GM12878 (cell line): ENCODE data around the gene ITGA3. TPM values are rescaled to one million over a fixed set of nuclear protein-coding genes. Genes with fewer than 3 reads are reported as not detected.

Source experiments
- ATF2 ChIP-seq: IDR thresholded peaks from 2 replicates; pipeline ENCODE4 v1.6.1; 2012; ENCODE audit warnings: low read length, inconsistent platforms
- BCL3 ChIP-seq: IDR thresholded peaks from 2 replicates; pipeline ENCODE4 v1.6.1; 2011; ENCODE audit warnings: borderline replicate concordance, low read depth, mild to moderate bottlenecking, moderate library complexity, low read length; ENCODE audit not compliant: insufficient read depth, poor library complexity, severe bottlenecking
- BRCA1 ChIP-seq: IDR thresholded peaks from 2 replicates; pipeline ENCODE4 v1.6.1; 2011; ENCODE audit warnings: low read depth, low read length, improper control_type of control experiment
- CEBPB ChIP-seq, 2 experiments: fragments of 150-350 bp in 1 of 2; IDR thresholded peaks; 2 replicates each; pipeline ENCODE4 v1.6.1; 2012 to 2014; ENCODE audit warnings: low read depth in 2 of 2, low read length in 2 of 2, borderline replicate concordance in 1 of 2, inconsistent platforms in 1 of 2
- CHD2 ChIP-seq: IDR thresholded peaks from 2 replicates; pipeline ENCODE4 v1.6.1; 2011; ENCODE audit warnings: low read depth, low read length, improper control_type of control experiment, borderline replicate concordance
- CHD4 ChIP-seq: fragments of 200-600 bp; sonication (generic); IDR thresholded peaks from 2 replicates; pipeline ENCODE4 v1.6.1; 2016; ENCODE audit warnings: mild to moderate bottlenecking
- ELK1 ChIP-seq: IDR thresholded peaks from 2 replicates; pipeline ENCODE4 v1.6.1; 2012; ENCODE audit warnings: low read depth, low read length, improper control_type of control experiment
- GABPA ChIP-seq: IDR thresholded peaks from 2 replicates; pipeline ENCODE4 v1.6.1; 2014; ENCODE audit warnings: antibody characterized with exemption, low read depth, mild to moderate bottlenecking, inconsistent platforms
- HDGF ChIP-seq: fragments of 450-650 bp; IDR thresholded peaks from 2 replicates; pipeline ENCODE4 v1.6.1; 2016; ENCODE audit warnings: antibody characterized with exemption
- JUND ChIP-seq: IDR thresholded peaks from 2 replicates; pipeline ENCODE4 v1.6.1; 2012; ENCODE audit warnings: low read depth, mild to moderate bottlenecking, low read length, improper control_type of control experiment, moderate library complexity
- LARP7 ChIP-seq: fragments of 450-650 bp; IDR thresholded peaks from 2 replicates; pipeline ENCODE4 v1.6.1; 2017; ENCODE audit warnings: mild to moderate bottlenecking
- NR2F1 ChIP-seq: fragments of 450-650 bp; conservative IDR thresholded peaks from 2 replicates; pipeline ENCODE4 v1.6.1; 2017; ENCODE audit warnings: mild to moderate bottlenecking
- NRF1 ChIP-seq: conservative IDR thresholded peaks from 2 replicates; pipeline ENCODE4 v1.6.1; 2011; ENCODE audit warnings: mild to moderate bottlenecking, low read depth, low read length, improper control_type of control experiment
- PRDM15 ChIP-seq: fragments of 450-650 bp; formaldehyde crosslinking; IDR thresholded peaks from 2 replicates; pipeline ENCODE4 v1.4.0; 2020; ENCODE audit warnings: mild to moderate bottlenecking, moderate library complexity
- RUNX3 ChIP-seq: IDR thresholded peaks from 2 replicates; pipeline ENCODE4 v1.6.1; 2012; ENCODE audit warnings: low read length, inconsistent platforms
- STAT3 ChIP-seq: IDR thresholded peaks from 2 replicates; pipeline ENCODE4 v1.6.1; 2011; ENCODE audit warnings: low read depth, low read length, improper control_type of control experiment
- ZBED1 ChIP-seq: IDR thresholded peaks from 2 replicates; pipeline ENCODE4 v1.6.1; 2016; ENCODE audit warnings: borderline replicate concordance
- polyA plus RNA-seq, 11 experiments: library from polyadenylated mRNA; depleted of rRNA in 4 of 11; unstranded in 6 of 11; stranded (reverse) in 5 of 11; fragments of >200 nt; fragmentation: Nextera tagmentation in 4 of 11; fragmentation: Illumina TruSeq in 1 of 11; extraction: Ambion mirVana in 4 of 11; extraction: Trizol in 1 of 11; gene quantifications; 1 replicate in 1 of 11; 2 replicates in 10 of 11; pipeline versions ENCODE4 v1.2.1 to v1.2.3, GENCODE V29; 2011 to 2016; ENCODE audit warnings: inconsistent platforms in 2 of 11, missing spikeins in 2 of 11, low read depth in 1 of 11
- total RNA-seq, 4 experiments: library from RNA; depleted of rRNA in 3 of 4; stranded (reverse); fragments of >200 nt in 3 of 4; fragmentation: Illumina TruSeq in 1 of 4; extraction: Trizol in 1 of 4; gene quantifications; 2 replicates each; pipeline versions ENCODE4 v1.2.1 to v1.2.3, GENCODE V29; 2013 to 2021
- TF ChIP-seq, protein P1 (sequence below): IDR thresholded peaks from 2 replicates; pipeline ENCODE4 v1.6.1; 2012; ENCODE audit warnings: mild to moderate bottlenecking, low read depth, low read length

The ITGA3 gene
- total and polyA plus RNA-seq, 10 of the 15 experiments (the other 5 are each of a cell fraction or from before 2014, with no cell fraction given) = 0.29 to 13.4 (median 6.6) TPM

- TF ChIP-seq ZBED1 (no peak), STAT3 (no peak), CHD2 (0 out of 2 replicates have a peak, but pooled peaks have one; percentile 23), ELK1 (no peak), BCL3 (no peak), CEBPB (IDR thresholded peaks at IDR 0.05; ENCODE audit: borderline replicate concordance in 1 of 2, low read depth in 2 of 2, low read length in 2 of 2) (no peak), LARP7 (peak; percentile 50; the same call in 1 of the 2 replicates), BRCA1 (no peak), JUND (no peak), RUNX3 (no peak), PRDM15 (CRISPR knock-in tag) (no peak), ATF2 (no peak), NR2F1 (no peak), CHD4 (no peak), HDGF (no peak), GABPA (no peak), NRF1 (0 out of 2 replicates have a peak, but pooled peaks have one; percentile 26)
- TF ChIP-seq, protein P1, sequence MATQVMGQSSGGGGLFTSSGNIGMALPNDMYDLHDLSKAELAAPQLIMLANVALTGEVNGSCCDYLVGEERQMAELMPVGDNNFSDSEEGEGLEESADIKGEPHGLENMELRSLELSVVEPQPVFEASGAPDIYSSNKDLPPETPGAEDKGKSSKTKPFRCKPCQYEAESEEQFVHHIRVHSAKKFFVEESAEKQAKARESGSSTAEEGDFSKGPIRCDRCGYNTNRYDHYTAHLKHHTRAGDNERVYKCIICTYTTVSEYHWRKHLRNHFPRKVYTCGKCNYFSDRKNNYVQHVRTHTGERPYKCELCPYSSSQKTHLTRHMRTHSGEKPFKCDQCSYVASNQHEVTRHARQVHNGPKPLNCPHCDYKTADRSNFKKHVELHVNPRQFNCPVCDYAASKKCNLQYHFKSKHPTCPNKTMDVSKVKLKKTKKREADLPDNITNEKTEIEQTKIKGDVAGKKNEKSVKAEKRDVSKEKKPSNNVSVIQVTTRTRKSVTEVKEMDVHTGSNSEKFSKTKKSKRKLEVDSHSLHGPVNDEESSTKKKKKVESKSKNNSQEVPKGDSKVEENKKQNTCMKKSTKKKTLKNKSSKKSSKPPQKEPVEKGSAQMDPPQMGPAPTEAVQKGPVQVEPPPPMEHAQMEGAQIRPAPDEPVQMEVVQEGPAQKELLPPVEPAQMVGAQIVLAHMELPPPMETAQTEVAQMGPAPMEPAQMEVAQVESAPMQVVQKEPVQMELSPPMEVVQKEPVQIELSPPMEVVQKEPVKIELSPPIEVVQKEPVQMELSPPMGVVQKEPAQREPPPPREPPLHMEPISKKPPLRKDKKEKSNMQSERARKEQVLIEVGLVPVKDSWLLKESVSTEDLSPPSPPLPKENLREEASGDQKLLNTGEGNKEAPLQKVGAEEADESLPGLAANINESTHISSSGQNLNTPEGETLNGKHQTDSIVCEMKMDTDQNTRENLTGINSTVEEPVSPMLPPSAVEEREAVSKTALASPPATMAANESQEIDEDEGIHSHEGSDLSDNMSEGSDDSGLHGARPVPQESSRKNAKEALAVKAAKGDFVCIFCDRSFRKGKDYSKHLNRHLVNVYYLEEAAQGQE = no peak
Measured at GRCh38 chr17:50129728-50130558, 74.0 kb downstream of the ITGA3 start, which contains the start of gene SAMD14 (continued).
